GM19438 (cell line): ENCODE results near the gene SCML1.
"Not testable (repeated sequence)": the region's sequence is repeated elsewhere in the genome, so short reads cannot be mapped to it uniquely, and the experiment has no call there.

Source experiments
- ATAC-seq: cut with Tn5 transposase; IDR thresholded peaks from one replicate; pipeline ENCODE4 v1.9.1; 2021; ENCODE audit warnings: low read depth; ENCODE audit not compliant: unreplicated experiment

SCML1 gene

GRCh38 chrX:17738737-17739535 lies 1.6 kb downstream of the SCML1 start:
- no peak for ATAC-seq

- ATAC-seq: no peak
Measured at GRCh38 chrX:17740137-17741122, 3.1 kb downstream of the SCML1 start.

- ATAC-seq: no peak
Measured at GRCh38 chrX:17741123-17741511, 3.8 kb downstream of the SCML1 start.

GRCh38 chrX:17743913-17744312 lies 6.6 kb downstream of the SCML1 start:
- ATAC-seq: no peak

GRCh38 chrX:17744896-17745523 lies 7.7 kb downstream of the SCML1 start:
- no peak for ATAC-seq

GRCh38 chrX:17747692-17748091 lies 10.4 kb downstream of the SCML1 start:
- ATAC-seq: no peak

- no peak for ATAC-seq
Measured at GRCh38 chrX:17748684-17749083, 11.4 kb downstream of the SCML1 start.

GRCh38 chrX:17750436-17750835 lies 13.1 kb downstream of the SCML1 start:
- ATAC-seq: no peak

- peak; percentile 86 for ATAC-seq
Measured at GRCh38 chrX:17758382-17758781, 21.1 kb downstream of the SCML1 start.

GRCh38 chrX:17759990-17760389 lies 22.7 kb downstream of the SCML1 start:
- no peak for ATAC-seq

- ATAC-seq: no peak
Measured at GRCh38 chrX:17767734-17768133, 30.4 kb downstream of the SCML1 start.

- no peak for ATAC-seq
Measured at GRCh38 chrX:17768997-17769396, 31.7 kb downstream of the SCML1 start.

- no peak for ATAC-seq
Measured at GRCh38 chrX:17769701-17770269, 32.5 kb downstream of the SCML1 start.

- no peak for ATAC-seq
Measured at GRCh38 chrX:17773221-17773876, 36.1 kb downstream of the SCML1 start.

- ATAC-seq: no peak
Measured at GRCh38 chrX:17774053-17774452, 36.8 kb downstream of the SCML1 start.

- ATAC-seq: no peak
Measured at GRCh38 chrX:17778997-17779396, 41.7 kb downstream of the SCML1 start.

GRCh38 chrX:17779434-17779833 lies 42.1 kb downstream of the SCML1 start:
- ATAC-seq: no peak

- ATAC-seq: not testable (repeated sequence)
Measured at GRCh38 chrX:17786554-17787347, 49.5 kb downstream of the SCML1 start.

GRCh38 chrX:17787557-17787956 lies 50.3 kb downstream of the SCML1 start:
- ATAC-seq: no peak
